Measurements from ENCODE around the gene GPRIN2.
"Not testable (repeated sequence)": the region's sequence is repeated elsewhere in the genome, so short reads cannot be mapped to it uniquely, and the experiment has no call there.

The GPRIN2 gene

DNA sequence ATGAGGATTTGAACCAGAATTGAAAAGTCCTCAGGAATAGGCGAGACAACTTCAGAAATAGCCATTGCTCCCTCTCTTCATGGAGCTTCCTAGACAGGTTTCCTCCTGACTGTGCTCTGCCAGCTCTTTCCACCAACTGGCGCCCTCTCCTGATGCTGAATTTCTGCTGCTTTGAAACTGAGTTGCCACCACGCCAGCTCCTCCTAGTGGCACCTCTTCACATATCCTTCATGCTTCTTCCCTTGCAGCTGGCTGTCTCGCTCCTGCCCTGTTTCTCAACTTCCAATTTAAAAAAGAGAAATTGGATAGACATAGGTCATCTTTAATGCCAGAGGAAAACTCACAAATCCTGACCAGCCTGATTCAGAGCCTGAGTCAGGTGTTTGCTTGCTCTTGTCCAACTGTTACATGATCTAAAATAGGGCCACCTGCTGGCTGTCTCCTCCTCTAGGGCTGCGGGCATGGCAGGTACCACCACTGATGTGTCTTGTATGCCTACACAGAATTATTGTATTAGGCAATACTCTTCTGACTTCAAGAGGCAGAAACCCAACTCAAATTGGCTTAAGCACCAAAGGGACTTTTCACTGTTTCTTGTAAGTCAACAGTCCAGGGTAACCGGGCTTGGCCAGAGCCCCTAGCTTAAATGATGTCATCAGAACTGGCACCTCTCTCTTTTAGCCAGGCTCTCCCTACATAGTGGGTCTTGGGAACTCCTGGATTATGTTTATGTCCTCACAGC is 9.3 kb upstream of the GPRIN2 start:
- not testable (repeated sequence) for H3K27me3 ChIP-seq (ENCODE audit: insufficient read depth, low read length); H3K36me3 ChIP-seq (ENCODE audit: insufficient read depth, low read length); H3K4me1 ChIP-seq (ENCODE audit: insufficient read depth, low read length); H3K9me3 ChIP-seq (ENCODE audit: insufficient read depth, low read depth, low read length); H3K27ac ChIP-seq (ENCODE audit: low read depth, low read length); H3K4me3 ChIP-seq (ENCODE audit: low read length); H3K9ac ChIP-seq (ENCODE audit: low read depth, low read length)
- WGBS = 27% methylated on average over 4 of the region's 6 CpGs

DNA sequence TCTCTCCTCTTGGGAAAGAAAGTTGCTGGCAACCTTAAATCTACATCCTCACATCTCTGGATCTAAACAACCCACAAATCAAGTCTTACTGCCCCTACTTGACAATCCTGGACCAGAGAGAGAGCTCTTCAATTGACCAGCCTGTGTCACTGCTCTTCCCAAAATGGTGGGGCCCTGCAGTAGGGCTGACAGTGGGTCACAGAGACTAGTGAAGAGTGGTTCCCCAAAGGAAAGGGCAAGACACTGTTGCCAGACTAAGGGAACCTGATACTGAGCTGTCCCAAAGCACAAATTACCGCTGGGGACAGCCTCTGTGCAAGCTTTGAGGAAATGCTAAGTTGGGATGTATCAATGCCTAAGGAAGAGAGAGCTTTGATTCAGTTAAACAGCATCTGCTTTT is 4.5 kb upstream of the GPRIN2 start:
- Histone ChIP-seq H3K9me3 (ENCODE audit: insufficient read depth, low read depth, low read length) (no peaks in the 10 kb centered on the region), H3K27ac (ENCODE audit: low read depth, low read length) (no peak overlapping the region), H3K27me3 (ENCODE audit: insufficient read depth, low read length) (peaks cover 35% of the 10 kb centered on the region), H3K4me1 (ENCODE audit: insufficient read depth, low read length) (peaks cover 3% of the 10 kb centered on the region), H3K36me3 (ENCODE audit: insufficient read depth, low read length) (no peaks in the 10 kb centered on the region), H3K4me3 (ENCODE audit: low read length) (no peak overlapping the region), H3K9ac (ENCODE audit: low read depth, low read length) (no peak overlapping the region)
- 69% methylated on average over 1 of the region's 1 CpG for WGBS

DNA sequence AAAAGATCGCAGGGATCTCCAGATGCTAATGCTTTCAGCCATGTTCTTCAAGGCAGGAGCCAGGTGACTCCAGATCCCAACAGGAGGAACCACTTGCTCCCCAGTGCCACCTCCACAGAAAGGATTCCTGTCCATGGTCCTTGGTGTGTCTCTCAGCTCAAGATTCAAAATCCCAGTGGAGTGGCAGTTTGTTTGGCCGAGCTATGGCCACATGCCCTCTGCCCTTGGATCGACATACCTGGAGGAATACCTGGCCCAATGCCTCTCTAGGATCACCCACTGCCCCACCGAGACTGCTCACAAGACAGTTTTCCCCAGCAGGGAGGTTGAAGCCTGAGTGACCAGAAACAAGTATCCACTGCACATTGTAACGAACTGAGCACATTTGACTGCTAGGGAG is 3.9 kb upstream of the GPRIN2 start:
- Histone ChIP-seq H3K9ac (ENCODE audit: low read depth, low read length) (no peak overlapping the region), H3K4me3 (ENCODE audit: low read length) (no peak overlapping the region), H3K4me1 (ENCODE audit: insufficient read depth, low read length) (peaks cover 7% of the 10 kb centered on the region), H3K36me3 (ENCODE audit: insufficient read depth, low read length) (no peaks in the 10 kb centered on the region), H3K27me3 (ENCODE audit: insufficient read depth, low read length) (peaks cover 41% of the 10 kb centered on the region), H3K9me3 (ENCODE audit: insufficient read depth, low read depth, low read length) (no peaks in the 10 kb centered on the region), H3K27ac (ENCODE audit: low read depth, low read length) (no peak overlapping the region)
- WGBS = 81% methylated on average over 5 of the region's 5 CpGs

DNA sequence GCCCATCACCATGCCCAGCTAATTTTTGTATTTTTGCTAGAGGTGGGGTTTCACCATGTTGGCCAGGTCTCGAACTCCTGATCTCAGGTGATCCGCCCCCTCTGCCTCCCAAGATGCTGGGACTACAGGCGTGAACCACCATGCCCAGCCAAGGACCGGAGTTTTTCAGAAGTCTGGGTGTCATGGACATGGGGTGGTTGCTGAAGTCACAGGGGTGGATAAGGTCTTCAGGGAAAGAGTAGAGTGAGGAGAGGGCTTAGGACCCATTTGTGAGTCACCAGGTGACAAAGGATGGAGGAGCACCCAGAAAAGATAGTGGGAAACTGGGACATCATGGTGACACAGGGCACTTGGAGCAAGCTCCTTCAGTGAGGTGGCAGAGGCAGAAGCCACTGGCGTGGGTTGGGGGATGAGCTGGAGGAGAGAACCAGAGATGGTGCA is 2.8 kb upstream of the GPRIN2 start:
- H3K9me3 ChIP-seq (ENCODE audit: insufficient read depth, low read depth, low read length) = no peaks in the 10 kb centered on the region
- no peak overlapping the region for H3K27ac ChIP-seq (ENCODE audit: low read depth, low read length)
- no peak overlapping the region for H3K9ac ChIP-seq (ENCODE audit: low read depth, low read length)
- peaks cover 50% of the 10 kb centered on the region for H3K27me3 ChIP-seq (ENCODE audit: insufficient read depth, low read length)
- 93% methylated on average over 5 of the region's 5 CpGs for WGBS
- no peak overlapping the region for H3K4me3 ChIP-seq (ENCODE audit: low read length)
- no peaks in the 10 kb centered on the region for H3K36me3 ChIP-seq (ENCODE audit: insufficient read depth, low read length)
- peaks cover 10% of the 10 kb centered on the region for H3K4me1 ChIP-seq (ENCODE audit: insufficient read depth, low read length)

DNA sequence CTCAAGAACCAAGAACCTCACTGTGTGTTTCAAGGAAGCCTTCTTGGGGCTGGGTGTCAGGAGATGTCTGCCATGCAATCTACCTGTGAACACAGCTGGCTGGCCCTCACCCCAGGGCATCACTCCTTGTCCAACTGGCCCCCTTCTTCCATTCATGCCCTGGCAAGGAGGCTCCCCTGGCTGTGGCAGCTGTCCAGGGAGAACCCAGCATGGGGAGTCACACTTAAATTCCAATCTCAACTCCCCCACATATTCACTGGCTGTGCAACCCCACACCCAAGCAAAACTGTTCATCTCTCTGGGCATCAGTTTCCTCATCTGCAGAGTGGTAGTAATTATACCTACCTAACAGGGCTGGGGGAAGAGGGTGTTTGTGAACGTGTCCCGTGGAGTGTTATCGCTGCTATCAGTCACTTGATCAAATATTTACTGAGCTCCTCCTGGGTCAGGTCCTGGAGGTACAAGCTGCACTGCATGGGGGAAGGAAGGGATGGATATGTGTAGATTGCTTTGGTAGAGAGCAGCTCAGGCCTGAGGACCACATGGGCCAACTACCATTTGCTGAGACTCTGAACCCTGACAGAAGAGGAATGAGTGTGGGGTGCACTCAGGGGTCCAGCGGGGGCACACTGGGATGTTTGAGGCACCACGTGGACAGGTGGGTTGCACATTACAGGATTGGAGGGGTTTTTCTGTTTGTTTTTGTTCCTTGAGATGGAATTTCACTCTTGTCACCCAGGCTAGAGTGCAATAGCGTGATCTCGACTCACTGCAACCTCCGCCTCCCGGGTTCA is 2.1 kb upstream of the GPRIN2 start:
- Histone ChIP-seq H3K36me3 (ENCODE audit: insufficient read depth, low read length) (no peaks in the 10 kb centered on the region), H3K9me3 (ENCODE audit: insufficient read depth, low read depth, low read length) (no peaks in the 10 kb centered on the region), H3K9ac (ENCODE audit: low read depth, low read length) (no peak overlapping the region), H3K4me3 (ENCODE audit: low read length) (no peak overlapping the region), H3K4me1 (ENCODE audit: insufficient read depth, low read length) (peaks cover 10% of the 10 kb centered on the region), H3K27me3 (ENCODE audit: insufficient read depth, low read length) (peaks cover 53% of the 10 kb centered on the region), H3K27ac (ENCODE audit: low read depth, low read length) (no peak overlapping the region)
- WGBS = 87% methylated on average over 9 of the region's 9 CpGs

GRCh38 chr10:46558122-46558391 is 1.6 kb upstream of the GPRIN2 start:
- no peak overlapping the region for H3K4me3 ChIP-seq (ENCODE audit: low read length)
- no peaks in the 10 kb centered on the region for H3K36me3 ChIP-seq (ENCODE audit: insufficient read depth, low read length)
- WGBS = 60% methylated on average over 1 of the region's 1 CpG
- H3K9me3 ChIP-seq (ENCODE audit: insufficient read depth, low read depth, low read length) = no peaks in the 10 kb centered on the region
- H3K27me3 ChIP-seq (ENCODE audit: insufficient read depth, low read length) = peaks cover 53% of the 10 kb centered on the region
- no peak overlapping the region for H3K27ac ChIP-seq (ENCODE audit: low read depth, low read length)
- no peak overlapping the region for H3K9ac ChIP-seq (ENCODE audit: low read depth, low read length)
- H3K4me1 ChIP-seq (ENCODE audit: insufficient read depth, low read length) = peaks cover 10% of the 10 kb centered on the region

DNA sequence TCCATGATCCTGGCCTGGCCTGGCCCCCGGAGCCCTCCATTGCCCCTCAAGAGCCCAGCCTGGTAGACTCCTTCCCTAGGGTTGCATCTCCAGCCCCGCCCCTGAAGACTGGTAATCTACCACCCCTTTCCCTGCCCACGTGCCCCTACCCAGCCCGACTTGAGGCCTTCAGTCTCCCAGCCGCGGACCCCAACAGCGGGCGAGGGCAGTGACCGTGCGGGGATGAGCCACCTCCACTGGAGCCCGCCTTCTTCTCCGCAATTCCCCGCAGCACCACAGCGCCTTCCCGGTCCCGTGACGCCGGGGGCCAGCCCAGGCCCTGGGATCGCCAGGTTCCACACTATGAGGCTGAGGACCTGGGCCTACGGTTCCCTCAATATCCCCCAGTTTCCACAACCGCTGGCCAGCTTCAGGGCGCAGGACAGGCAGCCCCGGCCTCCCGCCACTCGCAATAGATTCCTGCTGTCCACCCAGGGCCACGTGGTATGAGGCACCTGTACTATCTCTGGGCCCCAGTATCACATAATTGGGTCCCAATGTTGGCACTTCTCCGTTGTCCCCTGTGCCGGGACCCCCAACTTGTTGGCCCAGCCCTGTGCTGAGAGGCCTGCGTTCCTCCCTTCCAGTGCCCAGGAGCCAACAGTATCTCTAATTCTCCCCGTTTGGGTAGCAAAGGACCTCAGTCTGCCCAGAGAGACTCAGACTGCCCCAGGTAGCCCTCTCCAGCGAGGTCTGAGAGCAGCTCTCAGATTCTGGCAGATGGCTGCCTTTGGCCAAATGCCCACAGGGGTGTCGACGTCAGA is 1.1 kb upstream of the GPRIN2 start:
- Histone ChIP-seq H3K4me3 (ENCODE audit: low read length) (peak overlapping the region; percentile 67), H3K27ac (ENCODE audit: low read depth, low read length) (no peak overlapping the region), H3K9ac (ENCODE audit: low read depth, low read length) (peak overlapping the region; percentile 11; the same call in 1 of the 2 replicates), H3K4me1 (ENCODE audit: insufficient read depth, low read length) (peaks cover 10% of the 10 kb centered on the region), H3K27me3 (ENCODE audit: insufficient read depth, low read length) (peaks cover 53% of the 10 kb centered on the region), H3K36me3 (ENCODE audit: insufficient read depth, low read length) (no peaks in the 10 kb centered on the region), H3K9me3 (ENCODE audit: insufficient read depth, low read depth, low read length) (no peaks in the 10 kb centered on the region)
- 89% methylated on average over 33 of the region's 33 CpGs for WGBS

GRCh38 chr10:46555713-46556514 is 544 bp downstream of the GPRIN2 start:
- H3K36me3 ChIP-seq (ENCODE audit: insufficient read depth, low read length) = peaks cover 4% of the 10 kb centered on the region; the same call in 1 of the 2 replicates
- peak overlapping the region; percentile 41 for H3K9ac ChIP-seq (ENCODE audit: low read depth, low read length)
- H3K27ac ChIP-seq (ENCODE audit: low read depth, low read length) = no peak overlapping the region
- peaks cover 50% of the 10 kb centered on the region for H3K27me3 ChIP-seq (ENCODE audit: insufficient read depth, low read length)
- 8% methylated on average over 47 of the region's 47 CpGs for WGBS
- H3K4me1 ChIP-seq (ENCODE audit: insufficient read depth, low read length) = peaks cover 10% of the 10 kb centered on the region
- no peaks in the 10 kb centered on the region for H3K9me3 ChIP-seq (ENCODE audit: insufficient read depth, low read depth, low read length)
- H3K4me3 ChIP-seq (ENCODE audit: low read length) = peak overlapping the region; percentile 67

DNA sequence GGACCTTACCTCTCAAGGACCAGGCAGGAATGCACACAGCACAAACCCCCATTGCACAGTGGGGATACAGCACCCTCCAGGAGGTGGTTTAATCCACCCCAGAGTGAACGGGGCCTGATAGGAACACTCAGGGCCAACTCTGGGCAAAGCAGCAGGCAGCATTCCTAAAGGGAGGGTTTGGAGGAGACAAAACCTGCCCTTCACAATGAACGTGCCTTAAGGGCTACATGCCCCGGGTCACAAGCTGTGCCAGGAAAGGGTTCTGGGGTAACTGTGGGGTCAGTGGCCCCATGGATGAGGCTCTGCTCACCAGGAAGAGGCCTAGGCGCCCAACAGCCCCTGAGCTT is 1.1 kb downstream of the GPRIN2 start:
- Histone ChIP-seq H3K27me3 (ENCODE audit: insufficient read depth, low read length) (peaks cover 44% of the 10 kb centered on the region), H3K9me3 (ENCODE audit: insufficient read depth, low read depth, low read length) (no peaks in the 10 kb centered on the region), H3K27ac (ENCODE audit: low read depth, low read length) (no peak overlapping the region), H3K4me3 (ENCODE audit: low read length) (peak overlapping the region; percentile 67), H3K4me1 (ENCODE audit: insufficient read depth, low read length) (peaks cover 10% of the 10 kb centered on the region), H3K36me3 (ENCODE audit: insufficient read depth, low read length) (peaks cover 4% of the 10 kb centered on the region; the same call in 1 of the 2 replicates), H3K9ac (ENCODE audit: low read depth, low read length) (peak overlapping the region; percentile 30; the same call in 1 of the 2 replicates)
- 60% methylated on average over 4 of the region's 4 CpGs for WGBS

DNA sequence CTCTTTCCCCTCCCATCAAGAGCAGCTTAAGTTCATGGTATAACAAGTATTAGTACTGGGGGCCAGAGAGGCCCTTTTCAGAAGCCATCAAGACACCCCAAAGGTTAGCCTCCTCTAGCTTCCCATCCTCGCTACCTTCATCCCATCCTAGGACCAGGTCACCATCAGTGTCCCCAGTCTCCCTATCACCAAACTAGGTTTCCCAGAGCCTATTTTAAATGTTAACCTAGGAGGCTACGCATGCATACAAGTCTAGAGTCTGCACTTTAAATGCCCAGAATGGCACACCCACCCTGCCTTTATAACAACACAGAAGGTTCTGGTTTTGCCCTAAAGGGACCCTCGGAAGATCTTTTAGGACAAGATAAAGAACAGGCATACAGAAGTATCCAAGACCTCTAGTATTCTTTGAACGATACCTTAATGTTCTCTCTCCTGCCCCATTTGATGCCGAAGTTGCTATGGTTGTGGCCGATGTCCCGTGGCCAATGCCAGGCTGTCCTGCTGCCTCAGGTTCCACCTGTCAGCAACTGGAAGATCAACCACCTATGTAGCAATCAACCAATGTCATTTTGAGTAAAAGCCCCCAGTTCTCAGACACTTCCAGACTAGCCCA is 2.2 kb downstream of the GPRIN2 start:
- Histone ChIP-seq H3K36me3 (ENCODE audit: insufficient read depth, low read length) (peaks cover 9% of the 10 kb centered on the region; the same call in 1 of the 2 replicates), H3K4me3 (ENCODE audit: low read length) (no peak overlapping the region), H3K9ac (ENCODE audit: low read depth, low read length) (no peak overlapping the region), H3K27ac (ENCODE audit: low read depth, low read length) (no peak overlapping the region), H3K9me3 (ENCODE audit: insufficient read depth, low read depth, low read length) (no peaks in the 10 kb centered on the region), H3K27me3 (ENCODE audit: insufficient read depth, low read length) (peaks cover 43% of the 10 kb centered on the region), H3K4me1 (ENCODE audit: insufficient read depth, low read length) (peaks cover 10% of the 10 kb centered on the region)
- 88% methylated on average over 7 of the region's 7 CpGs for WGBS
